Adipocyte (in vitro differentiated cells): ENCODE data around the gene FUBP1.
"Not testable (repeated sequence)": the region's sequence is repeated elsewhere in the genome, so short reads cannot be mapped to it uniquely, and the experiment has no call there.

Experiments used
- DNase-seq: peaks from one replicate; pipeline ENCODE4 v3.0.0-alpha.2; 2015; ENCODE audit warnings: low read depth
- H3K27me3 ChIP-seq: replicated peaks from 2 replicates; pipeline ENCODE4 v1.7.0; 2013; ENCODE audit warnings: mild to moderate bottlenecking, low read length, moderate library complexity; ENCODE audit not compliant: control insufficient read depth, insufficient read depth
- H3K36me3 ChIP-seq: 2 replicates; pipeline ENCODE4 v1.7.0; 2013; ENCODE audit warnings: low read length, mild to moderate bottlenecking, moderate library complexity; ENCODE audit not compliant: control insufficient read depth, insufficient read depth, severe bottlenecking
- H3K4me1 ChIP-seq: 2 replicates; pipeline ENCODE4 v1.7.0; 2013; ENCODE audit warnings: mild to moderate bottlenecking, low read length, moderate library complexity; ENCODE audit not compliant: control insufficient read depth, insufficient read depth
- H3K4me3 ChIP-seq: 2 replicates; pipeline ENCODE4 v1.7.0; 2013; ENCODE audit warnings: mild to moderate bottlenecking, low read length, moderate library complexity
- H3K9ac ChIP-seq: 2 replicates; pipeline ENCODE4 v1.7.0; 2013; ENCODE audit warnings: mild to moderate bottlenecking, low read length, moderate library complexity
- H3K9me3 ChIP-seq: 2 replicates; pipeline ENCODE4 v1.7.0; 2013; ENCODE audit warnings: mild to moderate bottlenecking, low read length, moderate library complexity; ENCODE audit not compliant: control insufficient read depth

The FUBP1 gene

DNA sequence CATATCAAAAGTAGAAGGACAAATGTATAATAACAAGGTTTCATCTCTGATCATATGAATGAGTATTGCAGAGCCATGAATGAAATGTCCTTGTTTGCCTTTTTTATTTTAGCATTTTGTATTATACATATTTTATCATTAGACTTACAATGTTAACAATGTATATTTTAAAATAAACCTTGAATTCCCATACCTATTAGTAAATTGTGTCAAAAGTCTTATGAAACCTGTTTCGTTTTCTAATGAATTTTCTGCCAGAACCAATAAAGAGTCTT is 26.5 kb upstream of the FUBP1 start:
- Histone ChIP-seq H3K27me3 (no peaks in the 10 kb centered on the region), H3K9me3 (no peaks in the 10 kb centered on the region), H3K36me3 (no peaks in the 10 kb centered on the region), H3K4me3 (peak overlapping the region; percentile 96), H3K9ac (peak overlapping the region; percentile 99), H3K4me1 (peaks cover 32% of the 10 kb centered on the region)
- DNase-seq = no peak

DNA sequence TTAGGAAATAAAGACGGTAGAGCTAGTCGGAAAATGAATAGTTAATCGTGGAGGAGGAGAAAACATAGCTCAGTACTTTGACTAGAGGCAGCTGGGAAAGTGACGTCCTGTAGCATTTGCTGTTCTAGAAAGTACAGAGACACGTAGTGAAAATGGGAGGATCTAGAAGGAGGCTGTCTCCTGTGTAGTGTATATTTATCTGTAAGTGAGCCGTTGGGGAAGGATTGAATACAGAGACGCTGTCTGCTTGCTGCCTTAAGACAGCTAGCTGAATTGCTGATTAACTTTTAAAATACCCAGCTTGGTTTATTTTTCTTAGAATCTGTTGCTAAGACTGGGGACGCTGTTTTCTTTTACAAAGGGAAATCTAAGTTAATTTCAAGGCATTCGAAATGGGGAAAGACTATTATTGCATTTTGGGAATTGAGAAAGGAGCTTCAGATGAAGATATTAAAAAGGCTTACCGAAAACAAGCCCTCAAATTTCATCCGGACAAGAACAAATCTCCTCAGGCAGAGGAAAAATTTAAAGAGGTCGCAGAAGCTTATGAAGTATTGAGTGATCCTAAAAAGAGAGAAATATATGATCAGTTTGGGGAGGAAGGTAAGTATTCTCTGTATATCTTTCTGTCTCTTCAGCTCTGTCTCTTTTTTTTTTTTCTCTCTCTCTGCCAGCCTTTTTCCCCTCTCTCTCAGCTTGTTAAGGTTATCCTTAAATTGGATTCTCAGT is 26.0 kb upstream of the FUBP1 start, which contains the start of gene DNAJB4:
Gene DNAJB4 (plus strand): TSS at position 221 of the 729 bp plus-strand sequence. CDS start 172 bp downstream, at position 393.
- Histone ChIP-seq H3K9me3 (no peaks in the 10 kb centered on the region), H3K4me1 (peaks cover 32% of the 10 kb centered on the region), H3K36me3 (no peaks in the 10 kb centered on the region), H3K27me3 (no peaks in the 10 kb centered on the region), H3K9ac (peak within 1 kb of the TSS; percentile 99), H3K4me3 (peak within 1 kb of the TSS; percentile 96)
- DNase-seq = peak; percentile 98

DNA sequence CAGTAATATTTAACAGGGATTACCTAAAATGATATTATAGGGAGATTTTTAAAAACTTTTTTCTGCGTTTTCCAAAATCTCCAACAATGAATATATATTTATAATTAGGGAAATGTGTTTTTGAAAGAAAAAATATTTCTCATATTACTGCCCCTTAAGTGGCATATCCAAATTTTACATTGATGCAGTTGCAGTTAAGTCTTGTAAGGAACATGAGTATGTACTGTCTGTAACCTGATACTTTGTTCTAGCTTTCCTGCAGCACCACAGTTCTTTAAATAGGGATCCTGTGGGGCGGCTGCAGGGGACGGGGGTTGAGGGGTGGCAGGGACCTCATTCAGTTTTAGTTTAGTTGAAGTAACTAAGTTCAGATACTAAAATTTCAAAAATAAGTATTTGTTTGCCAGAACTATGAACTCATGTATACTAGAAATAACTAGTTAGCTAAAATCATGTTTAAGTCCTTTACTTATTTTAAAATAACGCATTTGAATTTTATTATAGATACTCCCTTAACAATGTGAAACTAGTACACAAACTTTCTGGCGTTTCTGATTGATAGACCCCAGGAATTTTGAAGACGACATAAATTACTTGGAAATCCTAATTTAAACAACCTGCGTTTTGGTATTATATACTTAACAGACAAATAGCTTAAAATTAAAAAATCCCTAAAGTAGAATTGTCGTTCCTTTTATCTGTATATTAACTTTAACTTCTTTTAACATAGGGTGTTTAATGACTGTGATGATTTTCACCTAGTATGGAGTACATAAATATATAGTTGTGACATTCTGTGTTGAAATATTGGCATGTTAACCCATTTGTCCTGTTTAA is 25.2 kb upstream of the FUBP1 start:
- Histone ChIP-seq H3K9me3 (no peaks in the 10 kb centered on the region), H3K4me1 (peaks cover 25% of the 10 kb centered on the region), H3K36me3 (no peaks in the 10 kb centered on the region), H3K9ac (peak overlapping the region; percentile 99), H3K27me3 (no peaks in the 10 kb centered on the region), H3K4me3 (peak overlapping the region; percentile 96)
- peak; percentile 88 for DNase-seq

DNA sequence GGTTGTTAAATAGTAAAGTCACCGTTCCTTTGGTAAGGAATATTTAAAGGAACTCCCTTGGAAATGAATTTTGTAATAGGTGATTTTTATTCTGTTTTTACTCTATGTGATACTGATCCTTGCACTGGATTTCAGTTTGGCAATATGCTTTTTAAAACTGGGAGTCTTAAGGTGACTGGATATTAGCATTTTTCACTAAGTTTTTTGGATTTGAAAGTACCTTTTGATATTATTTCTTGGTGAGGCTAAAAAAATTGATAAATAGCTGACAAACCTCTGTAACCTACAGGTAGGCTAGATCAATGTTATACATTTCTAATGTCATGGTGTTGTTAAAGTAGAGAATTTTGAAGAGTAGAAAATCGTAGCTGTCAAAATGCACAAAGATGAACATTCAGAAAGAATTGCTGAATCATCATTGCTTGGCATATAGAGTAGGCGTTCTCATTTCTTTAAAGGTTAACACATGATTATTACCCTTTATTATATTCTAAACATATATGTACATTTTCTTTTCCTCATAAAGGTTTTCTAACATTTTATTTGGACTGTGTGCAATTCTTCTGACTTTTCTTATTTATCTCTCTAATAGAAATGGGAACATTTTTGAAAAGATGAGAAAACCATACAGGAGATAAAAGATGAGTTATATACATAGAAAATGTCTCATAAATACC is 24.3 kb upstream of the FUBP1 start:
- DNase-seq = peak; percentile 51
- H3K27me3 ChIP-seq = no peaks in the 10 kb centered on the region
- H3K4me3 ChIP-seq = peak overlapping the region; percentile 96
- H3K4me1 ChIP-seq = peaks cover 24% of the 10 kb centered on the region
- no peaks in the 10 kb centered on the region for H3K9me3 ChIP-seq
- H3K9ac ChIP-seq = peak overlapping the region; percentile 99
- H3K36me3 ChIP-seq = no peaks in the 10 kb centered on the region

DNA sequence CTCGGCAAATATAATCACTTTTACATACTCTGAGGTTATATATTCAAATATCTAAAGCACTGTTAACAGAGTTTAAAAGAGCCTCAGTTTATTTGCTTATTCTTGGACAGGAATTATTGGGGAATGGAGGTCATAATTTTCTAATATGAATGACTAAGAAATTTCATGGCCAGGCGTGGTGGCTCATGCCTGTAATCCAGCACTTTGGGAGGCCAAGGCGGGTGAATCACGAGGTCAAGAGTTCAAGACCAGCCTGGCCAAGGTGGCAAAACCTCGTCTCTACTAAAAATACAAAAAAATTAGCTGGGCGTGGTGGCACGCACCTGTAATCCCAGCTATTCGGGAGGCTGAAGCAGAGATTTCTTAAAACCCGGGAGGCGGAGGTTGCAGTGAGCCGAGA is 21.7 kb upstream of the FUBP1 start:
- not testable (repeated sequence) for H3K9me3 ChIP-seq, H3K36me3 ChIP-seq, H3K4me3 ChIP-seq, DNase-seq, H3K9ac ChIP-seq, H3K27me3 ChIP-seq
- peaks cover 20% of the 10 kb centered on the region for H3K4me1 ChIP-seq

DNA sequence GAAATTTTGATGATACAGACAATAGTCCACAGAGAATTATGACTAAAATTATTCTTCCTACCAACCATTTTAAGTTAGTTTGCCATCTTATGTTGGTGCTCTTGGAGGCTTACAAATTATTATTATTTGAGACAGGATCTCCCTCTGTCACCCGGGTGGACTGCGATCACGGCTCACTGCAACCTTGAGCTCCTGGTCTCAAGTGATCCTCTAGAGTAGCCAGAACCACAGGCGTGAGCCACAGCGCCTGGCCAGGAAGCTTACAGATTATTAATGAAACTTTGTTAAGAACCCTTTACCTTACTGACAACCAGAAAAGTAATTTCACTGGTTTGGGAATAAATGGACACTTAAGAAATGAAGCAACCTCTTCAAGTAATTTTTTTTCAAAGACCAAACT is 17.9 kb upstream of the FUBP1 start:
- peaks cover 6% of the 10 kb centered on the region for H3K36me3 ChIP-seq
- no peak for DNase-seq
- no peaks in the 10 kb centered on the region for H3K9me3 ChIP-seq
- no peaks in the 10 kb centered on the region for H3K27me3 ChIP-seq
- no peak overlapping the region for H3K9ac ChIP-seq
- H3K4me3 ChIP-seq = no peak overlapping the region
- H3K4me1 ChIP-seq = peaks cover 5% of the 10 kb centered on the region

DNA sequence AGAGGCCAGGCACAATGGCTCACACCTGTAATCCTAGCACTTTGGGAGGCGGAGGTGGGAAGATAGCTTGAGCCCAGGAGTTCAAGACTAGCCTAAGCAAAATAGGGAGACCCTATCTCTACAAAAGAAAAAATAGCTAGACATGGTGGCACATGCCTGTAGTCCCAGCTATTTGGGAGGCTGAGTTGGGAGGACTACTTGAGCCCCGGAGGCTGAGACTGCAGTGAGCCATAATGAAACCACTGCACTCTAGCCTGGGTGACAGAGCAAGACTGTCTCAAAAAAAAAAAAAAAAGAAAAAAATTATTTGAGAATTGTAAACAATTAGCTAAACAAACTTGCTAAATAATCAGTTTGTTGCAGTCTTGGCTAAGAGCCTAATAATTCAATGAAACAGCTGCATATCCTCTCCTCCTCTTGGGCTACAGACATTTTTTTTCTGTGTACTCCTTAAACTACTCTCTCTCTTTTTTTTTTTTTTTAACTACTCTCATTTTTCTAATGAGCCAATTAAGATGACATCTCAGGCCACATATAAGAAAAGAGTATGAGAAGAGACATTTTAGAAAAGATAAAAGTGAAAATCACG is 15.3 kb upstream of the FUBP1 start:
- no peaks in the 10 kb centered on the region for H3K27me3 ChIP-seq
- no peaks in the 10 kb centered on the region for H3K9me3 ChIP-seq
- H3K9ac ChIP-seq = no peak overlapping the region
- no peaks in the 10 kb centered on the region for H3K4me1 ChIP-seq
- no peak overlapping the region for H3K4me3 ChIP-seq
- no peak for DNase-seq
- H3K36me3 ChIP-seq = peaks cover 8% of the 10 kb centered on the region

DNA sequence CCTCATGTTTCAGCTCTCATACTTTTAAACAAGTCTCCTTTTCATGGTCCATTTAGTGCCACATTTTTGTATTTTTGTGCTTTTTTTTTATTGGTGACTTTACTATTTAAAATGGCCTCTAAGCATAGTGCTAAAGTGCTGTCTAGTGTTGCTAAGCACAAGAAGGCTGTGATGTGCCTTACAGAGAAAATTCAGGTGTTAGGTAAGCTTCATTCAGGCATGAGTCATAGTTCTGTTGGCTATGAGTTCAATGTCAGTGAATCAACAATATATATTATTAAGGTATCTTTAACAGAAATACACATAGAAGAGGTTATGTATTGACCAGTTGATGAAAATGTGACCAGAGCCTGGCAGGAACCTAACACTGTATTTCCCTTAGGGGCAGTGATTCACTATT is 12.8 kb upstream of the FUBP1 start:
- Histone ChIP-seq H3K9ac (no peak overlapping the region), H3K4me1 (peaks cover 3% of the 10 kb centered on the region), H3K27me3 (no peaks in the 10 kb centered on the region), H3K9me3 (no peaks in the 10 kb centered on the region), H3K4me3 (no peak overlapping the region), H3K36me3 (peaks cover 8% of the 10 kb centered on the region)
- DNase-seq = no peak

DNA sequence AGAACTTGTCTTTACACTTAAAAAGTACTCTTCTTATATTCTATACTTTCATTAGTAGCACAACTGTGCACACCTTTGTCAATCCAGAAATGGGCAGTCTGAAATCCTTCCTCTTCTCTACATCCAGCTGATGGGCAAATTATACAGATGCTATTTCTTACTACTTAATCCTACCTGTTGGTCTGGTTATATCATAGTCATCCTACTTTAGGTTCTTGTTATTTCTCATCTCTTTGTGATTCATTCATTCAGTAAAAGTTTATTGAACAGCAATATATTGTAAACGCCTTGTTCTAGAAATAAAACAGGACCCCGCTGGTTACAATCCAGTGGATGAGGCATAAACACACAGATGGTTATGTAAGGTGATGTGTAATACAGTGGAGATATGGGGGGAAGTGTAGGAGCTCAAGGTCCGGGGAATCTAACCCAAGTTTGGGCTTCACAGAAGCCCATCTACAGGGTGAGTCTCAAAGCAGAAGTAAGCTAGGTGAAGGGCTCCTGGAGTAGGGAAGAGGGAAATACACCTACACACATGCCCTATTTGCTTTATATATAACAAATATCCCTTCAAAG is 11.8 kb upstream of the FUBP1 start:
- Histone ChIP-seq H3K9me3 (no peaks in the 10 kb centered on the region), H3K4me3 (no peak overlapping the region), H3K27me3 (no peaks in the 10 kb centered on the region), H3K9ac (no peak overlapping the region), H3K36me3 (peaks cover 8% of the 10 kb centered on the region), H3K4me1 (peaks cover 6% of the 10 kb centered on the region)
- DNase-seq = no peak

DNA sequence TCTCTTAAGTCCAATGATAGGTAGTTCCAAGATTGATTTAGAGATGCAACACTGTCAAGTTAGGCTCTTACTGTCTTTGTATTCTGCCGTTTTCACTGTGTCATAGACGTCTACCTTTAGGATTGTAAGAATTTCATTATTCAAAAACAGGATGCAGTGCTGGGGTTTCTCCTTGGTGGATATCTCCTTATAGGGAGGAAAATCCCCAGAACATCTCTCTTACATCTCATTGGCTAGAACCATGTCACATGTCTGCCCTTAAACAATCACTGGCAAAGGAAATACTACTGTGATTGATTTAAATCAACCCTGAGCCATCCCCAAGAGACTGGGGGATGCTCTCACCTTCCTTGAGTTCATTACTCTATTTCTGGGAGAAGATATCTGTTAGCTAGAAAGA is 10.9 kb upstream of the FUBP1 start:
- Histone ChIP-seq H3K4me3 (no peak overlapping the region), H3K4me1 (peaks cover 16% of the 10 kb centered on the region), H3K9me3 (no peaks in the 10 kb centered on the region), H3K27me3 (no peaks in the 10 kb centered on the region), H3K9ac (no peak overlapping the region), H3K36me3 (peaks cover 8% of the 10 kb centered on the region)
- no peak for DNase-seq

DNA sequence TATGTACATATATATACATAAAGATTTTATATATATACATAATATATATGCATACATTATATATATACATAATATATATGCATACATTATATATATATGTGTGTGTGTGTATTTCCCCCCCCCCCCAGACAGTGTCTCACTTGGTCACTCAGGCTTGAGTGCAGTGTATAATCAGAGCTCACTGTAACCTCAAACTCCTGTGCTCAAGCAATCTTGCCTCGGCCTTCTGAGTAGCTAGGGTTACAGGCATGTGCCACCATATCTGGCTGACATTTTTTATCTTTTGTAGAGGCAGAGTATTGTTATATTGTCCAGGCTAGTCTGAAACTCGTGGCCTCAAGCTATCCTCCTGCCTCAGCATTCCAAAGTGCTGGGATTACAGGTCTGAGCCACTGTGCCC is 9.0 kb upstream of the FUBP1 start:
- no peaks in the 10 kb centered on the region for H3K27me3 ChIP-seq
- H3K36me3 ChIP-seq = peaks cover 3% of the 10 kb centered on the region
- no peak for DNase-seq
- H3K4me1 ChIP-seq = peaks cover 21% of the 10 kb centered on the region
- no peaks in the 10 kb centered on the region for H3K9me3 ChIP-seq
- H3K9ac ChIP-seq = no peak overlapping the region
- no peak overlapping the region for H3K4me3 ChIP-seq
